HTERT RPE-1 (cell line): ENCODE results near the gene PRDM16.

Experiments used
- in situ Hi-C: fragments of 300-500 bp; cut with MboI; formaldehyde crosslinking; loops from 4 replicates; pipeline ENCODE4 v1.14.3; 2020; ENCODE audit warnings: low sequenced_read_pairs

PRDM16 gene

GRCh38 chr1:3363756-3364155 is 294.8 kb downstream of the PRDM16 start:
- in situ Hi-C loops = no loop called here

GRCh38 chr1:3364551-3364950 is 295.5 kb downstream of the PRDM16 start:
- in situ Hi-C loops = no loop called here

DNA sequence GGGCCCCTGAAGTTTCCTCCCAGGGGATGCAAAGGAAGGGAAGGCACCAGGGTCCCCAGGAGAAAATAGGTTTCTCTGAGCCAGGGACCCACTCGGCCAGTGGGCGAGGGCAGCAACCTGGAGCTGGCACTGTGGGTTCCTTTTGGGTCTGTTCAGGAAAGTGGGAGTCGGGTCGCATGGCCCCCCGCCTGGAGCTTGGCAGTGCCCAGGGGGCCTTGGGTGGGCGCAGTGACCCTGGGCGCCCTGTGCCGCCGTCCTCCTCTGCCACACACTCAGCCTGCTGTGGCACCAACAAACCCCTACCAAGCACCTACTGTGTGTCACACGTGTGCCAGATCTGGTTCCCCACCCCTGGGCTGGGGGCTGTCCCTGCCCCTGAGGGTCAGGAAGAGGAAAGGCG is 296.0 kb downstream of the PRDM16 start:
- in situ Hi-C loops = no loop called here

GRCh38 chr1:3365523-3366125 is 296.6 kb downstream of the PRDM16 start:
- in situ Hi-C loops = no loop called here

- in situ Hi-C loops = no loop called here
Observed at GRCh38 chr1:3366126-3367051, 297.4 kb downstream of the PRDM16 start.

DNA sequence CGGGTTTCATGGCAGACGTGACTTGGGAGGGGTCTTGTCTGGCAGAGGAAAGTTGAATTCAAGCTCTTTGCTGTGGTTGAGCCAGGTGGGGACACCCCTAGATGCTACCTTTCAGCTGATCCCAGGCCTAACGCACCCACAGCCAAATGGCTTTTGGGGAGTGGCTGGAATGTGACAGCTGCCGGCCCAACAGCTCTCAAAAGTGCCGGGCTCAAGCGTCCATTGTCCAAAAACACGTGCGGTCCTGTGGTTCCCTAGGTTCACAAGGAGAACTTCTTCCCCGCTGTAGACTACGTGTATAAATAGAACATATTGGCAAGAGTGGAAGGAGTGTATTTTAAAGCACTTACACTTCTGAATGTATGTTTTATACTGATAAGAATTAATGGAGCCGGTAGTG is 298.4 kb downstream of the PRDM16 start:
- in situ Hi-C loops = no loop called here

DNA sequence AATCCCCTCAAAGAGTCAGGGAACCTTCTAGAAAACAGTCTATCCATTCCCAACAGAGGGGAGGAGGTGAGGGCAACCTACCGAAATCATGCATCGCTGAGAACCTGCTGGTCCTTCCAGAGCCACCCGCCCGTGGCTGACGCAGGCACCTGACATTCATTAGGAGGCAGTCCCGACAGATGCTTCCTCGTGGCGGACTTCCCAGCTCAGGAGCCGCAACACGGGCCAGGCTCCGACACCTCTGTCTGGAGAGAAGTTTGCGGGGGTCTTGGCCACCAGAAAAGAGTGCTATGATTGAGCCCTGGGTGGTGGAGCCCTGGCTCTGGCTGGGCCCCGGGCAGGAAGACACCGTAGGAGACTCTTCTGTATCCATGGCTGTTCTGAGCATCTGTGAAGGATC is 299.1 kb downstream of the PRDM16 start:
- in situ Hi-C loops = no loop called here

- in situ Hi-C loops = no loop called here
Observed at GRCh38 chr1:3368711-3369445, 299.9 kb downstream of the PRDM16 start.

DNA sequence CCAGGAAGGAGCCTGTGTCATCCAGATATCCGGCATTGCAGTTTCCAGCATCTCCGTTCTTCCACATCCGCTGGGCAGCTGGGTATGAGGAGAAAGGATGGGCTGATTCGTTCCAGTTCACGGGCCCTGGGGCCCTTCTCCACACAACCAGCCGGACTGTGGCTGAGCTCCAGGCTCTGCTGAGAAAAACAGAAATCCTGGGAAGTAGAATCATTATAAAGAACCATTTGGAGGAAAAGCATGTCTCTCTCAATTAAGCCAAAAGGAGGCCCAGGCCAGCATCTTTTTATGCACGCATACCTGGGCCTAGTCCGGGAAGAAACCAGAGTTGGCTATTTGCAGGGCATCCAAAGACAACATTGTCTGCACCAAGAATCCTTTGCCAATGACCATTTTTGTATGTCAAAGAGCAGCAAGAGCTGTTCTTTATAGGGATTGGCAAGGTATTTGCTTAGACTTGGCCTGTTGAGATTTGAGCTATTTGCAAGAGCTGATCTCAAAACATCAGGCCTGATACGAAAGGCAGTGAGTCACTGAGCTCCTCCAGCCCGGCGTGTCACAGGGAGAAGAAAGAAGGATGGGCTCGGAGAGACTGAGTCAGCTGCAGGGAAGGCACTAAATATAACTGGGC is 300.6 kb downstream of the PRDM16 start:
- in situ Hi-C loops = no loop called here

GRCh38 chr1:3370856-3371703 is 302.1 kb downstream of the PRDM16 start:
- in situ Hi-C loops = no loop called here

GRCh38 chr1:3372317-3372716 is 303.3 kb downstream of the PRDM16 start:
- in situ Hi-C loops = no loop called here

DNA sequence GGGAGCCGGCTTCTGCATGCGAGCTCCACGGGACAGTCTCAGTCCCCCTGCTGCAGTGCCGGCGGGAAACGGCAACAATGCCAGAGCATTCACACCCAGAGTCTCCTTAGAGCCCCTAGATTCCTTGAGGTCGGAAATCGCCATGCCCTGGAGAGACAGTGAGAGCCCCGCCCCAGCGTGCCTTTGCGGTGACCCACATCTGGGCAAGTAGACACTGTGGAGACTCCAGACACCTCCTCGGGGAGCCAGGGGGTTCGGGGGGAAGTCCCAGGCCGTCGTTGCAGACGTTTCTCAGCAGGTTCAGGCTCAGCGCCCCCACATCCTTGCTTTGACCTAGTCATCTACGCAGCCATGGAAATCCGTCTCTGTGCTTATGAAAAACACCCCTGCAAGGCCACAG is 304.2 kb downstream of the PRDM16 start:
- in situ Hi-C loops = no loop called here

DNA sequence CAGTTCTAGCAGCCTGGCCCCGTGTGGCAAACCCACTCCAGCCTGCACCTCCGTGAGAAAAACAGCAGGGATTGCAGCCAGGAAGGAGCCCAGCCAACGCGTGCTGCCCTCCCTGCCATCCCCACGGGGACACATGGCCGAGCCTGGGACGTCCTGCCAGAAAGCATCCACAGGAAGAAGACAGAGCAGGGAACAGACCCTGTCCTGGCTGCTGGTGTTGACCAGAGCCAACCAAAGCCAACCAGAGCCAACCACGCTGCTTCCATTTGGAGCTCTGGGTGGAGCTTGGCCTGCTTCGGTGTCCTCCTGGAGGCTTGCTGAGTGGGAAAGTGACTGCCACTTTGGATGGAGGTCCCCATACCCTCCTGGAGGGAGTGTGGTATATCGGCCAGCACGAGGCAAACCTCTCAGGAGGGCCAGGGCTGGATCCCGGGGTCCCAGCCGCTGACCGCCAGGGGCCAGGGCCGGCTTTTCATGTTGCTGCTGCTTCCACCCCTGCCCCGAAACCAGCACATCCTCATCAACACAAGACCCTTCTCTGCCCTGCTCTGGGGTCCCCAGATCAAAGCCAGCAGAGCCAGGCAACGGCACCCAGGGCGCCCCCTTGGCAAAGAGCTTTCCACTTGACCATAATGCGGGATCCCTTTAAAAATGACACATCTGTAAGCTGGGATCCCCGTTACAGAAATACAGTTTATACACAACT is 304.9 kb downstream of the PRDM16 start:
- in situ Hi-C loops = no loop called here

DNA sequence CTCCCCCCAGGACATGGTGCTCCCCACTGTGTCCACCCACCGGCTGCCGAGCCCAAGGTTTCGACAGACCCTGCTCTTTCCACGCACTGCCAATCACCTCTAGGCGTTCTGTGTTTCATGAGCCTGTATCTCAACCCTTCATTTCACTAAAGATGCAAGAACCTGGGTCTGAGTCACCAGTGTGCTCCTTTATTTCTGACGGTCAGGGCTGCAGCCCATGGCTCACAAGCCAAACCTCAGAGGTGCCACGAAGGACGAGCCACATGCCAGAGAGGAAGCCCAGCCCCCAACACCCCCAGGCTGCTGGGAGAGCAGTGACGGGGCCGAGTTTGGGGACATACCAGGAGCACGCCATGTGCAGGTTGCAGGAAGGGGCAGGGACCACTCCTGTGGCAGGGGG is 306.2 kb downstream of the PRDM16 start:
- in situ Hi-C loops = no loop called here

DNA sequence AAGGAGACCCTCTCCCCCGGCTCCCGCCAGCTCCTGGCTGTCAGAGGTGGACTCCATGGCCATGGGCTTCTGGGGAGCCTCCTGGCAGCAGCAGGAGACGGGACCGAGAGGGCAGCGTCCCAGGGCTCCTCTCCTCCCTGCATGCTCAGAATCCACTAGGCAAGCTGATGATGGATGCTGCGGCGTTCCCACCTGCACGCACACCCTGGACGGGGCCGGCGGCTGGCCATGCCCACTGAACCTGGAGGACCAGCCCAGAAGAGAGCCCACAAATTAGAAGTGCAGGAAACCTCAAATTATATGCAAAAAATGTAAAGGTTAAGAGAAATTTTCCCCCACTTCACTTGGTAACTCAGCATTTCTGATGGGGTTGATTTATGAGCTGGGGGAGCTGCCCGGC is 308.2 kb downstream of the PRDM16 start:
- in situ Hi-C loops = no loop called here

- in situ Hi-C loops = no loop called here
Observed at GRCh38 chr1:3377604-3378279, 308.7 kb downstream of the PRDM16 start.

- in situ Hi-C loops = no loop called here
Observed at GRCh38 chr1:3378411-3379208, 309.6 kb downstream of the PRDM16 start.

DNA sequence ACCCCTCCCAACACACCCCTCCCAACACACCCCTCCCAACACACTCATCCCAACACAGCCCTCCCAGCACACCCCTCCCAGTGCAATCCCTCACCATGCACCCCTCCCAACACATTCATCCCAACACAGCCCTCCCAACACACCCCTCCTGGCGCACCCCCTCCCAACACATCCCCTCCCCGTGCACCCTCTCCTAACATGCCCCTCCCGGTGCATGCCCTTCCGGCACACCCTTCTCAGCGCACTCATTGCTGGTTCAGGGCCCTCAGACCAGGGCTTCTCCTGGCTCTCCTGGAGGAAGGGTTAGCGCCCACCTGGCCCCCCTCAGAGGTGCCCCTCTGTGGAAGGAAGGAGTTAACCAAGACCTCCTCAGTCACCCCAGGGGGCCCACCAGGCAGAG is 310.9 kb downstream of the PRDM16 start:
- in situ Hi-C loops = no loop called here
